ENCODE results near the gene PSMA5.
"Not testable (repeated sequence)": the region's sequence is repeated elsewhere in the genome, so short reads cannot be mapped to it uniquely, and the experiment has no call there.

Gene PSMA5

GRCh38 chr1:109432336-109432735 is 6.1 kb upstream of the PSMA5 start:
- DNase-seq (ENCODE audit: low spot score), result no peak

GRCh38 chr1:109427171-109427467 is 871 bp upstream of the PSMA5 start:
- no peak for DNase-seq (ENCODE audit: low spot score)

- peak; percentile 43 for DNase-seq (ENCODE audit: low spot score)
Observed at GRCh38 chr1:109425391-109426280, 612 bp downstream of the PSMA5 start.

GRCh38 chr1:109423498-109423897 is 2.8 kb downstream of the PSMA5 start:
- DNase-seq (ENCODE audit: low spot score), result no peak

GRCh38 chr1:109412551-109412950 is 13.7 kb downstream of the PSMA5 start:
- no peak for DNase-seq (ENCODE audit: low spot score)

GRCh38 chr1:109404838-109405237 is 21.4 kb downstream of the PSMA5 start:
- no peak for DNase-seq (ENCODE audit: low spot score)

- DNase-seq (ENCODE audit: low spot score), result no peak
Observed at GRCh38 chr1:109402025-109402424, 24.2 kb downstream of the PSMA5 start.

GRCh38 chr1:109400035-109400655 is 26.1 kb downstream of the PSMA5 start:
- no peak for DNase-seq (ENCODE audit: low spot score)

- no peak for DNase-seq (ENCODE audit: low spot score)
Observed at GRCh38 chr1:109399326-109399957, 26.8 kb downstream of the PSMA5 start.

- no peak for DNase-seq (ENCODE audit: low spot score)
Observed at GRCh38 chr1:109398343-109399225, 27.7 kb downstream of the PSMA5 start.

GRCh38 chr1:109397581-109398342 is 28.5 kb downstream of the PSMA5 start, which contains the start of gene SORT1:
Gene SORT1, minus strand, starts transcription at chr1:109397918. Its CDS starts 26 bp downstream, at chr1:109397892.
- peak; percentile 89 for DNase-seq (ENCODE audit: low spot score)

GRCh38 chr1:109396871-109397580 is 29.2 kb downstream of the PSMA5 start:
- no peak for DNase-seq (ENCODE audit: low spot score)

- no peak for DNase-seq (ENCODE audit: low spot score)
Observed at GRCh38 chr1:109396513-109396839, 29.8 kb downstream of the PSMA5 start.

GRCh38 chr1:109395602-109396512 is 30.4 kb downstream of the PSMA5 start:
- DNase-seq (ENCODE audit: low spot score), result no peak

GRCh38 chr1:109395282-109395599 is 31.0 kb downstream of the PSMA5 start:
- not testable (repeated sequence) for DNase-seq (ENCODE audit: low spot score)

- DNase-seq (ENCODE audit: low spot score), result no peak
Observed at GRCh38 chr1:109394591-109395281, 31.5 kb downstream of the PSMA5 start.

GRCh38 chr1:109393617-109394233 is 32.5 kb downstream of the PSMA5 start:
- no peak for DNase-seq (ENCODE audit: low spot score)

- DNase-seq (ENCODE audit: low spot score), result no peak
Observed at GRCh38 chr1:109392788-109393616, 33.2 kb downstream of the PSMA5 start.

All from hepatic stellate cell (primary cell).